NOMO-1 (cell line): ENCODE measurements around the gene SEC31A.
A peak's percentile ranks its signal among the peaks of the same experiment; 100 is the strongest.
"Not testable (repeated sequence)": the region's sequence is repeated elsewhere in the genome, so short reads cannot be mapped to it uniquely, and the experiment has no call there.

Experiments
- DNase-seq, 2 experiments: peaks; one replicate each; lab custom pipeline; 2025; ENCODE audit not compliant: unreplicated experiment in 2 of 2; lab: John Stamatoyannopoulos, UW

SEC31A gene, protein sequence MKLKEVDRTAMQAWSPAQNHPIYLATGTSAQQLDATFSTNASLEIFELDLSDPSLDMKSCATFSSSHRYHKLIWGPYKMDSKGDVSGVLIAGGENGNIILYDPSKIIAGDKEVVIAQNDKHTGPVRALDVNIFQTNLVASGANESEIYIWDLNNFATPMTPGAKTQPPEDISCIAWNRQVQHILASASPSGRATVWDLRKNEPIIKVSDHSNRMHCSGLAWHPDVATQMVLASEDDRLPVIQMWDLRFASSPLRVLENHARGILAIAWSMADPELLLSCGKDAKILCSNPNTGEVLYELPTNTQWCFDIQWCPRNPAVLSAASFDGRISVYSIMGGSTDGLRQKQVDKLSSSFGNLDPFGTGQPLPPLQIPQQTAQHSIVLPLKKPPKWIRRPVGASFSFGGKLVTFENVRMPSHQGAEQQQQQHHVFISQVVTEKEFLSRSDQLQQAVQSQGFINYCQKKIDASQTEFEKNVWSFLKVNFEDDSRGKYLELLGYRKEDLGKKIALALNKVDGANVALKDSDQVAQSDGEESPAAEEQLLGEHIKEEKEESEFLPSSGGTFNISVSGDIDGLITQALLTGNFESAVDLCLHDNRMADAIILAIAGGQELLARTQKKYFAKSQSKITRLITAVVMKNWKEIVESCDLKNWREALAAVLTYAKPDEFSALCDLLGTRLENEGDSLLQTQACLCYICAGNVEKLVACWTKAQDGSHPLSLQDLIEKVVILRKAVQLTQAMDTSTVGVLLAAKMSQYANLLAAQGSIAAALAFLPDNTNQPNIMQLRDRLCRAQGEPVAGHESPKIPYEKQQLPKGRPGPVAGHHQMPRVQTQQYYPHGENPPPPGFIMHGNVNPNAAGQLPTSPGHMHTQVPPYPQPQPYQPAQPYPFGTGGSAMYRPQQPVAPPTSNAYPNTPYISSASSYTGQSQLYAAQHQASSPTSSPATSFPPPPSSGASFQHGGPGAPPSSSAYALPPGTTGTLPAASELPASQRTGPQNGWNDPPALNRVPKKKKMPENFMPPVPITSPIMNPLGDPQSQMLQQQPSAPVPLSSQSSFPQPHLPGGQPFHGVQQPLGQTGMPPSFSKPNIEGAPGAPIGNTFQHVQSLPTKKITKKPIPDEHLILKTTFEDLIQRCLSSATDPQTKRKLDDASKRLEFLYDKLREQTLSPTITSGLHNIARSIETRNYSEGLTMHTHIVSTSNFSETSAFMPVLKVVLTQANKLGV

DNA sequence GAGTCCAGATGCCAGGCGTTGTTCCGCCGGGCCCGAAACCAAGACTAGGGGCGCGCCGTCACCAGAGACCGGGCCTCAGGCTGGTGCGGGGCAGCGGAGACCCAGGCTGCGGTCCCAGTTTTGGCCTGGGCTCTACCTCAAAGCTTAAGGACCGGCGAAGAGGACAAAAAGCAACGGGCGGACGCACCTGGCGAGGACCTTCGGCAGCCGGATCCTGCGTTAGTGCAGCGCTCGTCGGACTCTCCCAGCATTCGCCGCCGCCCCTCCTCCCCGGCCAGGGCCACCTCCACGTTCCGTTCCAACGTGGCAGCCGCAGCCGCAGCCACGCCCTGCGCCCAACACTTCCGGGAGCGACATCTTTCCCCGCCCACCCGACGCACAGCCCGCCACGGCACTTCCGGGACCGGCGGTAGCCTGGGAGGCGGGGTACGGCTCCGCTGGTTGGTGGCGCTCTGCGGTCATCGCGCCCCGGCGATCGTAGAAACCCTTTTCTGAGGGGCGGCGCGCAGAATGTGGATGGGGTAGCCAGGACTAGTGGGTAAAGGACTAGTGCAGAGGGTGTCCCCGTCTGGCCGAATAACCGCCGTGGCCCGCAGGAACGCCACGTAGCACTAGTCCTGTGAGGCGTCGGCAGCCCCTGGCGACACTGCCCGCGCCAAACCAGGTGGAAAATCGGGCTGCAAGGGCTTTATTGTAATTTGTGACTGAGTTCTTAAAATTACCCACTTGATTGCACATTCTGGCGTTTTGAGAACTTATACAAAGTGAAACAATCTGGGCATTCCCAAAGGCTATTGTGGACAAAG, at the start of gene SEC31A:
Gene SEC31A (minus strand): TSS at position 253 of the 806 bp plus-strand sequence. CDS start 9,217 bp downstream, outside the sequence.
- peak; percentile 93 to 95 for DNase-seq

DNA sequence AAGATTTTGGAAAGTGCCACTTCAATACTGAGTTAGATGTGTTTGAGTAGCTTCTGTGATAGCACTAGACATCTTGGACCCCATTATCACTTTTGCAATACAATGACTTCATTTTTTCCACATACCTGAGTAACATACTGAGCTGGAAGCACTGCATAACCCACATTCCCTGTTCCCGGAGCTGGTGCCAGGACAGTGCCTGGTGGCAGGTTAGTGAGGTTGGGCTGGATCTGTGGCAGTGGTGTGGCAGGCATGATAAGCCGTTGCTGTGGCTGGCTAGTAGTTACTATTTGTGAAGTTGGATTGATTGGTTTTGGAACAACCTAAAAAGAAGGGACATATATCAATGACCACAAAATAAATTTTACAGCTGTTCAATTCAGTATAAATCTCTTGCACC, 48.5 kb upstream of the SEC31A start:
- DNase-seq: no peak

DNA sequence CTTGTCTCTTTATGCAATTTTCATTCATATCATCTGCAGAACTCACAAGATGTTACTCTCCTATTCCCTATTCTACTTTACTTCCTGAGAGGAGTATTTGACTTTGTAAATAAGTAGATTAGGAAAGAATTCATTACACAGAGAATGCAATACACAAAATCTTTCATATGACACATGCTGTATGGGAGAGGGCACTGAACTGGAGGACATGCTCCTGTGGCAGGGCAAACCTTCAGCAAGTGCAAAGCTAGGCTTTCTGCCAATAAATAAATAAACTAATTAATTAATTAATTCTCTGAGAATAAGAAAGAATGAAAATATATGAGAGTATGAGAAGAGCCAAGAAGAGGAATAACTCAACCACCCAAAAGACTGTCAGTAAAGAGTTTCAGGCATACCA, 43.5 kb upstream of the SEC31A start:
- DNase-seq: no peak

DNA sequence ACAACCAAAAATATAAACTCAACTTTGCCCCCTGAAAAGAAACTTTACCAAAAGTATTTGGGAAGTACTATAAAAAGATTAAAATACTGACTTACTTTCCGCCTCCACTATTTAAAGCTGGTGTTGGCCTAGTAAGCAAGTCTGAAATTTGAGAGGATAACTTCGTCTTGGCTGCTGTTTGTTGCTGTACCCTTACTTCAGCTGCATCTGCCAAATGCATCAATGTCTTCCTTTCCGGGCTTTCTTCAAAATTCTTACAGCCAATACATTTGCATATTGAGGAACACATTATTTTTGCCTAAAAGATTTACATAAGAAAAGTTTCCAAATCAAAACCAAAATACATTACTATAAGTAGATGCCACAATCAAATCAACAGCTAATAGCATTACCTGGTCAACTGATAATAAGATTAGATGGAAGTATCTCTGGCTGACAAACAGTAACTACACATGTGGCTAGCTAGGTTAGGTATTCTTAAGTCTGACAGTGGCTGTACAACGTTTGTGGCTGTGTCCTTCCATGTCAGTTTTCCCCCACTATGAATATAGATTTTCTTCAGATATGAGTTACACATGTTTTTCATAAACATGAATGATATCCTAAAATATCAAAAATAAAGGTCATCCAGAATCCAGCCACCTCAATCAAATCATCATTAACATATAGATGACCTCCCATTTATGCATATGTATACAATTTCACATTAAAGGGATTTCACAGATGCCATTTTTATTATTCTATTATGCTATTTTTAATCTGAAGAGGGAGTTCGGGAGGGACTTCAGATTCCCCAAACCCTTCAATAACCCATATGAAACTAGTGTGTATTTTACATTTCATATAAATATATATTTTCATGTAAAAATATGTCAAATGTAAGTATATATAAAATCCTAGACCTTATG, 40.1 kb upstream of the SEC31A start:
- DNase-seq: no peak

DNA sequence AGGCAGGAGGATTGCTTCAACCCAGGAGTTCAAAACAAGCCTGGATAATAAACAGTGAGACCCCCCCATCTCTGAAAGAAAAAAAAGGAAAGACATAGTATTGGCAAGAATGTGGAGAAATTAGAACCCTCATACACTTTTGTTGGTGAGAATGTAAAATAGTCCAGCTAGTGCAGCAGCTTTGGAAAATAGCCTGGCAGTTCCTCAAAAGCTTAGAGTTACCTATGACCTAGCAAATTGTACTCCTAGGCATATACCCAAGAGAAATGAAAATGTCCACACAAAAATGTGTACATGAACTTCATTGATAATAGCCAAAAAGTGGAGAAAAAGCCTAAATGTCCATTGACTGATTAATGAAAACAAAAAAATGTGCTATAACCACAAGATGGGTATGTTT, 30.8 kb upstream of the SEC31A start:
- DNase-seq: no peak

DNA sequence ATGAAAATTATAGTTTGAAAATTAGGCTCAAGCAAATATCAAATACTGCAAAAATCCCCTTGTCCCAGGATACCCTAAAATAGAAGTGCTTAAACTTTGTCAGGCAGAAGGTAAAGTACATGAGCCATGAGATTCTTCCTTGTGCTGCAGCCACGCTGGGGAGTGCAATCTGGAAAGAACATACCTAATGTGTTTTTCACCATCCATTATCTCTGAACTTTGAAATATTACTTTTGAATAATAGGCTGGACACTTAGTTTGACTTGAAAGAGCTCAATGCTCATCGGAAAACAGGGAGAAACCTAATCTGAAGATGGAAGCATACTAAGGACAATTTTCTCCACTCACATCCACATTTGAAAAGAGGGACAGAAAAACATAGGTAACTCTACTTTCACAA, 28.4 kb upstream of the SEC31A start:
- DNase-seq: no peak

DNA sequence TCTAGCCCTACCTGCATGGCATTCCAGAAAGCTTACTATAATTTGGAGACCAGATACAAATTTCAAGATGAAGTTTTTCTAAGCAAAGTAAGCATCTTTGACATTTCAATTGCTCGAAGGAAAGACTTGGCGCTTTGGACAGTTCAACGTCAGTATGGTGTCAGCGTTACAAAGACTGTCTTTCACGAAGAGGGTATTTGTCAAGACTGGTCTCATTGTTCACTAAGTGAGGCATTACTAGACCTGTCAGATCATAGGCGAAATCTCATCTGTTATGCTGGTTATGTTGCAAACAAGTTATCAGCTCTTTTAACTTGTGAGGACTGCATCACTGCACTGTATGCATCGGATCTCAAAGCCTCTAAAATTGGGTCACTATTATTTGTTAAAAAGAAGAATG, 27.1 kb upstream of the SEC31A start:
- DNase-seq: no peak

DNA sequence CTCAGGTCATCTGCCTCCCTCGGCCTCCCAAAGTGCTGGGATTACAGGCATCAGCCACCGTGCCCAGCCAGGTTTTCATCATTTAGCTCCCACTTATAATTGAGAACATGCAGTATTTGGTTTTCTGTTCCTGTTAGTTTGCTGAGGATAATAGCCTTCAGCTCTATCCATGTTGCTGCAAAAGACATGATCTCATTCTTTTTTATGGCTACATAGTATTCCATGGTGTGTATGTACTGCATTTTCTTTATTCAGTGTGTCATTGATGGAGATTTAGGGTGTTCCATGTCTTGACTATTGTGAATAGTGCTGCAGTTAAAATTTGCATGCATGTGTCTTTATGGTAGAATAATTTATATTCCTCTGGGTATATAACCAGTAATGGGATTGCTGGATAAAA, 23.0 kb upstream of the SEC31A start:
- not testable (repeated sequence) for DNase-seq

DNA sequence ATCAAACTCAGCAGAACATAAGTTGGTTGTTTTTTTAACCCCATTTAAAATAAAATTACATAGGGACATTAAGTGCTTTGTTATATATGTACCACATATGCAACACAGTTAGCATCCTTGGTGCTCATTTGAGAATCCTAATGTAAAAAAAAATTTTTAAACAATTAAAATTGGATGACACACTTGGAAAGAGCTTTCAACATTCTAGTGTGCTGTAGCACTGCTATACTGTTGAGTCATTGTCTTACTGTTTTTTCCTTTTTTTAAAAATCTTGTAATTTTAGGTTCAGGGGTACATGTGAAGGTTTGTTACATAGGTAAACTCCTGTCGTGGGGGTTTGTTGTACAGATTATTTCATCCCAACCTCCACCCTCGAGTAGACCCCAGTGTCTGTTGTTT, 22.4 kb upstream of the SEC31A start:
- DNase-seq: no peak

DNA sequence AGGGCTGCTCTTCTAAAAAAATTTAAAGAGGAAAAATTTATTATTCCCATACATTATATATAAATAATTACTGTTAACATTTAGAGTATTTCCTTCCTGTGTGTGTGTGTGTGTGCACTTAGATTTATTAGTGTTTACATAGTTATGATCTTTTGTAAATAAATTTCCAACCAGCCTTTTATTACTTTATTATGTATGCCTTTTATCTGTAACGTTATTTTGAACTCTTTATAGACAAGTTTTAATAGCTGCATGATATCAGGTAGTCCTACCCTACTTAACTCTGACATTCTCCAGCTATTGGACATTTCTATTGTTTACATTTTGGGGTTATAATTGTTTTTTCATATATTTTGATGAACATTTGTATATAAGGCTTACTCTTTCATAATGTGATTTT, 18.4 kb upstream of the SEC31A start:
- DNase-seq: no peak

DNA sequence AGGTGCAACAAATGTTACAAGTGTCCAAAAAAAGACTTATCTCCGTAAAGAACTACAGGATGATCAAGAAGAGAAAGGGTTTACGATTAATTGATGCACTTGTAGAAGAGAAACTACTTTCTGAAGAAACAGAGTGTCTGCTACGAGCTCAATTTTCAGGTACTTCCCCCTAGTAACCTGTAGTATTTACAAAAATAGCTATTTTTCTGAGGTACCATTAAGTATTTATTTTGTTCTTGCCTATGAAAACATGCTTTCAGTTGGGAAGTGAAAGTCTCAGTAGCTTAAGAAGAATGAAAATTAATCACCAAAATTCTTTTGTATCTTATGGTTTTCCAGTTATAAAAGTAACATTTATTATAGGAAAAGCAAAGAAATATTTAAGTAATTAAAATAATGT, 15.5 kb upstream of the SEC31A start:
- DNase-seq: no peak

DNA sequence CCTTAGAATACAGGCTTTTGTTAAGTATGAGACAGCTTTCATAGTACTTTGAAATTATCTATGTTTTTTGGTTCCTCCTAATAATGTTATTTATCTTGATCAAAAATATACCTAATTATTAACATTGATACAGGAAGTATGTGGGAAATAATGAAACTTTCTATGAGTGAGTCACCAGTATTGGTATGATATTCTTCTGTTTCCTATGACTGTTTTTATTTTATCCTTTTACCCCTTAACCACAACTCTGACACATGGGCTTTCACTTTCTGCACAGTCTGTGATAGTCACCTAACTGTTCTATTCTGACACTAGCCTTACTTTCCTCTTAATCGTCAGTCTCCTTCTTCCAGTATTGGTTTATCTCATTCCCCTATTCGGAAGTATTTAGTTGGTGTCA, 14.3 kb upstream of the SEC31A start:
- peak in 1 of 2 experiments; percentile 52 for DNase-seq

DNA sequence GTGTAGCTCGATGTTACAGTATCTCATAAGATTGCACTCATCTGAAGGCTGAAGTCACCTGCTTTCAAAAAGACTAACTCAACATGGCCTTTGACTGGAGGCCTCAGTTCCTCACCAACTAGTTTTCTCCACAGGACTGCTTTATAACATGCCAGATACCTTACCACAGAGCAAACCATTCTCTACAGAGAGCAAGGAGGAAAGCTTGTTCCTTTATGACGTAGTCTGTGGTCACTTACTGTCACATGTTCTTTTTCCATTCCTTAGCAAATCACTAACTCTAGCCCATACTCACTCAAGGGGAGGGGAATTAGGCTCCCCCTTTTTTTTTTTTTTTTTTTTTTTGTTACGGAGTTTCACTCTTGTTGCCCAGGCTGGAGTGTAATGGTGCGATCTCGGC, 12.8 kb upstream of the SEC31A start:
- no peak for DNase-seq

DNA sequence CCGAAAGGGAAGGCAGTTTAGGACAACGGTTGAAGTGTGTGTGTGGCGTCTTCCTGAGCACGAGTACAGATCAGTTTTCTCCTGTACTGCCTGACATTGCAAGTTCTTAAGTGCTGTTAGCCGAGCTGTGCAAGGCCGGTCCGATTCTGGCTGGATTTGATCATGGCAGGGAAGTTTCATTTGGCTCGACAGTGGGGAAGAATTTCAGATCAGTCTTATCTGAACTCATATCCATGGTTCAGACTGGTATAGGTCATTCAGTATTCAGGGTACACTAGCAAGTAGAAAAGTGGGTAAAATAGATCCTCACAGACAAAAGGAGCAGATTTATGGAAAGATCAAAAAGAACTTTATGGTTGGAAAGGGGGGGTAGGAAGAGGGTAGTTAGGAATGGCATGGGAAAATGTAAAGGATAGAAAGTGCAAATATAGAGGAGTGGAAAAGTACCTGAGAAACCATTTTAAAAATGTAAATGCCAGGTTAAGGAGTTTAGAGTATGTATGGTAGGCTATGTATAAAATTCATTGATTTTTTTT, 10.3 kb upstream of the SEC31A start:
- no peak for DNase-seq

DNA sequence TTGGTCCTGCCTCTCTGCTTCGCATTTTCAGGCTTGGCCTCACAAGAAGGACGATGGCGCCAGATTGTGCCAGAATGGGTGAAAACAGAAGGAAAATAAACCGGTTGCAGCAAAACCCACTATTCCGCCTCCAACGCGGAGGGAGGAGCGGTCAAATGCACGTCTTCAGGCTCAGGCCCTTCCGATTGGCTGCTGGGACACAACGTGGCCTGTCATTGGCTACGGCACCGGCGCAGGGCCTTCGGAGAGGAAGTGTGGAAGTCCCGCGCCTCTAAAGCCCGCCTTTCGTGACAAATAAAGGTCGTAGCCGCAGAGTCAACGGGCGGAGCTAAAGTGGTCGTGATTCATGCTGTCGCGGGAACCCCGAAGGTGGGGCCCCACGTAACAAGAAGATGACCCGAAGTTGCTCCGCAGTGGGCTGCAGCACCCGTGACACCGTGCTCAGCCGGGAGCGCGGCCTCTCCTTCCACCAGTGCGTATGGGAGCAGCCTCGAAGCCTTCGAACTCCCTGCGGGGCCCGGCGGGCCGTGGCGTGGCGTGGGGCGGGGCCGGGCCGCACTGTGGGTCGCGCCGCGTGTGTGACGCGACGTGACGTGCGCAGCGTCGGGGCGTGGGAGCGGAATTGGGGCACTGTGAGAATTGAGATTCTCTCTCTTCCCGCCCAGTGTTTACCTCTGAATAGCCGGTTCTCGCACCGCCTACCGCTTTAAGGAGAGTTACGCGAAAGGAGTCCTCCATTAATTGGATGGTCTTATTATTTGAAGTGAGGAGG, 9.6 kb upstream of the SEC31A start, which contains the start of gene THAP9:
Gene THAP9 (plus strand): TSS at position 325 of the 772 bp plus-strand sequence. CDS start 68 bp downstream, at position 393.
- DNase-seq: peak; percentile 99

DNA sequence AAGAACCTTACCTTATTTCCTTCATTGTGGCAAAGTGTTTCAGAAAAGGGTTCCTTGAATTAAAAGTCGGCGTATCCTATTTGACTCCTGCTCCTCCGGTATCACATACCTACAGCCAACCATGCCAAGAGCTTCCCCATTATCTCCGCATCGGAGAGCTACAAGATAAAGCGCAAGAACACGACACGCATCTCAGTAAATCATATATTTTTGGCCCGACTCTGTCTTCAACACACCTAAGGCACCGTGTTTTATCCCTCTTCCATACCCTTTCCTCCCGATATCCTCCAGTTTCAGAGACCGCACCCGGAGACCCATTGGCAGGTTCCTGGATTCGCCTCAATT, 9.1 kb upstream of the SEC31A start:
- peak in 1 of 2 experiments; percentile 72 for DNase-seq

DNA sequence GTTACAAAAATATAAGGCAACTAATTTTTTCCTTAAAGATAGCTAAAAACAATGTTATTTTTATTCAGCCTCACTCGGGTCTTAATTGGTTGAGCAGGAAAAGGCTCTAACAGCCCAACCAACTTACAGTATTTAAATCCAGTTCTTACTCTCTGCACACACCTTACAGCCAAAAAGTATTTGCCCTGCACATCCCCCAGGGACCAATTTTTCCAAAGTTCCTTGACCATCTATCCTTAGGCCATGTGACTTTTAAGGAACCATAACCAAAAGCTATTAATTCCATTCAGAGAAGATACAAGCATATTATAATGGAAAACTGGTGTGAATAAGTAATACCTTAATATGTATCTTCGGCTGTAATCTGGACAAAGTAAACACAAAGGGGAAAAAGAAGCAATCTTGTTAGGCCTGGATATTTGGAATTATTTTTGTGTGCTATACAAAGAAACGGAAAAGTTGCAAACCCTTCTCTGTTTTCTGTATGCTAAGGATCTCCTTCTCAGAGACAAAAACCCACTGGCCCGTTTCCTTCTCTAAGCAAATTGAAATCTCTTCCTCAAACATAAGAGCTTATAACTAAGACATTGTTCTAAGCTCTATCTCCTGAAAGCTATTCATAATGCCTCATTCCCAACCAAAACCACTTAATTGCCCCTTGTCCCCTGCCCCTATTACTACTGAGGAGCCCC, 8.6 kb upstream of the SEC31A start:
- DNase-seq: peak in 1 of 2 experiments; percentile 72
